Stimulated activated naive CD4-positive, alpha-beta T cell (primary cell): ENCODE measurements around the gene ATIC.

Experiments used
- DNase-seq, 6 experiments: peaks; one replicate each; lab custom pipeline; 2025; lab: John Stamatoyannopoulos, UW

The ATIC gene

GRCh38 chr2:215311625-215312396, at the start of gene ATIC:
Gene ATIC, plus strand, starts transcription at chr2:215312059. Its CDS starts 84 bp downstream, at chr2:215312143.
- DNase-seq = peak; percentile 70 to 83 (median 78)

- no peak for DNase-seq
Observed at GRCh38 chr2:215262303-215262702, 49.6 kb upstream of the ATIC start.

GRCh38 chr2:215262741-215263362, 49.0 kb upstream of the ATIC start:
- DNase-seq = no peak

GRCh38 chr2:215264374-215264773, 47.5 kb upstream of the ATIC start:
- DNase-seq = no peak

- DNase-seq = peak; percentile 11 to 61 (median 32)
Observed at GRCh38 chr2:215269397-215270117, 42.3 kb upstream of the ATIC start.

- no peak for DNase-seq
Observed at GRCh38 chr2:215270118-215270451, 41.8 kb upstream of the ATIC start.

- no peak for DNase-seq
Observed at GRCh38 chr2:215271446-215271845, 40.4 kb upstream of the ATIC start.

- DNase-seq = no peak
Observed at GRCh38 chr2:215272918-215273317, 38.9 kb upstream of the ATIC start.

- no peak for DNase-seq
Observed at GRCh38 chr2:215274829-215275228, 37.0 kb upstream of the ATIC start.

GRCh38 chr2:215275824-215276223, 36.0 kb upstream of the ATIC start:
- DNase-seq = no peak

GRCh38 chr2:215277944-215278343, 33.9 kb upstream of the ATIC start:
- DNase-seq = no peak

GRCh38 chr2:215280326-215280725, 31.5 kb upstream of the ATIC start:
- DNase-seq = no peak

GRCh38 chr2:215283221-215283620, 28.6 kb upstream of the ATIC start:
- no peak for DNase-seq

GRCh38 chr2:215286309-215286708, 25.6 kb upstream of the ATIC start:
- no peak for DNase-seq

- DNase-seq = no peak
Observed at GRCh38 chr2:215288112-215288815, 23.6 kb upstream of the ATIC start.

- no peak for DNase-seq
Observed at GRCh38 chr2:215290980-215291599, 20.8 kb upstream of the ATIC start.

GRCh38 chr2:215293879-215294278, 18.0 kb upstream of the ATIC start:
- no peak for DNase-seq

GRCh38 chr2:215299337-215299859, 12.5 kb upstream of the ATIC start:
- DNase-seq = no peak

- no peak for DNase-seq
Observed at GRCh38 chr2:215301994-215302393, 9.9 kb upstream of the ATIC start.

GRCh38 chr2:215311259-215311624, 617 bp upstream of the ATIC start:
- DNase-seq = peak in 1 of 6 experiments; percentile 39

- DNase-seq = no peak
Observed at GRCh38 chr2:215313255-215313613, 1.4 kb downstream of the ATIC start.

GRCh38 chr2:215314896-215315295, 3.0 kb downstream of the ATIC start:
- no peak for DNase-seq
